HG02884 (cell line): ENCODE results near the gene WAC.
A peak's percentile ranks its signal among the peaks of the same experiment; 100 is the strongest.

Experiments
- ATAC-seq: cut with Tn5 transposase; IDR thresholded peaks from one replicate; pipeline ENCODE4 v1.9.1; 2021; ENCODE audit warnings: mild to moderate bottlenecking, moderate library complexity; ENCODE audit not compliant: unreplicated experiment

WAC gene

GRCh38 chr10:28533186-28533564 lies 257 bp downstream of the WAC start:
- ATAC-seq, result peak; percentile 1

- ATAC-seq, result peak; percentile 7
Measured at GRCh38 chr10:28533571-28534304, 820 bp downstream of the WAC start.

GRCh38 chr10:28535846-28536245 lies 2.9 kb downstream of the WAC start:
- no peak for ATAC-seq

GRCh38 chr10:28538595-28538994 lies 5.7 kb downstream of the WAC start:
- no peak for ATAC-seq

GRCh38 chr10:28540145-28540544 lies 7.2 kb downstream of the WAC start:
- no peak for ATAC-seq

GRCh38 chr10:28541717-28542365 lies 8.9 kb downstream of the WAC start:
- ATAC-seq, result no peak

- ATAC-seq, result no peak
Measured at GRCh38 chr10:28542728-28543127, 9.8 kb downstream of the WAC start.

- ATAC-seq, result no peak
Measured at GRCh38 chr10:28544058-28544457, 11.1 kb downstream of the WAC start.

- no peak for ATAC-seq
Measured at GRCh38 chr10:28545967-28546644, 13.2 kb downstream of the WAC start.

GRCh38 chr10:28548781-28549498 lies 16.0 kb downstream of the WAC start:
- no peak for ATAC-seq

- ATAC-seq, result no peak
Measured at GRCh38 chr10:28551086-28551485, 18.2 kb downstream of the WAC start.

- ATAC-seq, result no peak
Measured at GRCh38 chr10:28552775-28553174, 19.9 kb downstream of the WAC start.

GRCh38 chr10:28554009-28554408 lies 21.1 kb downstream of the WAC start:
- ATAC-seq, result no peak

- no peak for ATAC-seq
Measured at GRCh38 chr10:28554952-28555351, 22.0 kb downstream of the WAC start.

GRCh38 chr10:28555358-28555757 lies 22.4 kb downstream of the WAC start:
- ATAC-seq, result no peak

- no peak for ATAC-seq
Measured at GRCh38 chr10:28556142-28556541, 23.2 kb downstream of the WAC start.

GRCh38 chr10:28558186-28558585 lies 25.3 kb downstream of the WAC start:
- no peak for ATAC-seq

GRCh38 chr10:28558923-28559508 lies 26.1 kb downstream of the WAC start:
- no peak for ATAC-seq

- ATAC-seq, result no peak
Measured at GRCh38 chr10:28559618-28560017, 26.7 kb downstream of the WAC start.

GRCh38 chr10:28560617-28561016 lies 27.7 kb downstream of the WAC start:
- ATAC-seq, result no peak

- no peak for ATAC-seq
Measured at GRCh38 chr10:28561531-28561930, 28.6 kb downstream of the WAC start.
